ENCODE data around the gene SLC1A2.

Gene SLC1A2

GRCh38 chr11:35204614-35205013 is 214.7 kb downstream of the SLC1A2 start:
- H3K4me2 ChIP-seq (ENCODE audit: low read depth, low read length, poor library complexity, severe bottlenecking), result no peak overlapping the region
- no peaks in the 10 kb centered on the region for H3K9me2 ChIP-seq (replicated peaks; ENCODE audit: insufficient read depth, low read length)
- H2AFZ ChIP-seq (ENCODE audit: low read depth, low read length, severe bottlenecking), result no peak overlapping the region
- no peaks in the 10 kb centered on the region for H3K36me3 ChIP-seq (ENCODE audit: low read length)
- H4K20me1 ChIP-seq (ENCODE audit: low read depth, low read length), result no peaks in the 10 kb centered on the region
- H3K4me3 ChIP-seq (ENCODE audit: insufficient read depth, low read length, poor library complexity, severe bottlenecking), result no peak overlapping the region
- H3K9ac ChIP-seq (ENCODE audit: low read length), result no peak overlapping the region
- TF ChIP-seq, protein P1, sequence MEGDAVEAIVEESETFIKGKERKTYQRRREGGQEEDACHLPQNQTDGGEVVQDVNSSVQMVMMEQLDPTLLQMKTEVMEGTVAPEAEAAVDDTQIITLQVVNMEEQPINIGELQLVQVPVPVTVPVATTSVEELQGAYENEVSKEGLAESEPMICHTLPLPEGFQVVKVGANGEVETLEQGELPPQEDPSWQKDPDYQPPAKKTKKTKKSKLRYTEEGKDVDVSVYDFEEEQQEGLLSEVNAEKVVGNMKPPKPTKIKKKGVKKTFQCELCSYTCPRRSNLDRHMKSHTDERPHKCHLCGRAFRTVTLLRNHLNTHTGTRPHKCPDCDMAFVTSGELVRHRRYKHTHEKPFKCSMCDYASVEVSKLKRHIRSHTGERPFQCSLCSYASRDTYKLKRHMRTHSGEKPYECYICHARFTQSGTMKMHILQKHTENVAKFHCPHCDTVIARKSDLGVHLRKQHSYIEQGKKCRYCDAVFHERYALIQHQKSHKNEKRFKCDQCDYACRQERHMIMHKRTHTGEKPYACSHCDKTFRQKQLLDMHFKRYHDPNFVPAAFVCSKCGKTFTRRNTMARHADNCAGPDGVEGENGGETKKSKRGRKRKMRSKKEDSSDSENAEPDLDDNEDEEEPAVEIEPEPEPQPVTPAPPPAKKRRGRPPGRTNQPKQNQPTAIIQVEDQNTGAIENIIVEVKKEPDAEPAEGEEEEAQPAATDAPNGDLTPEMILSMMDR (IDR thresholded peaks at IDR 0.05; ENCODE audit: insufficient read depth, low read length, poor library complexity, severe bottlenecking), result no peak
- TF ChIP-seq EZH2phosphoT487 (conservative IDR thresholded peaks at IDR 0.05; ENCODE audit: low read length), result no peak
- no peaks in the 10 kb centered on the region for H3K79me2 ChIP-seq (ENCODE audit: insufficient read depth, low read length)
- H3K9me3 ChIP-seq (ENCODE audit: insufficient read depth, low read length), result no peaks in the 10 kb centered on the region
- H3K27me3 ChIP-seq (ENCODE audit: low read length), result no peaks in the 10 kb centered on the region
- no peak overlapping the region for H3K27ac ChIP-seq (ENCODE audit: low read depth, low read length)
- no peaks in the 10 kb centered on the region for H3F3A ChIP-seq (ENCODE audit: insufficient read depth)
